ENCODE results near the gene CELF4. TPM values are rescaled to one million over a fixed set of nuclear protein-coding genes. Genes with fewer than 3 reads are reported as not detected.

CELF4 gene
- total RNA-seq, 2 experiments from 2014 or later, result not detected

GRCh38 chr18:37254236-37254754 is 311.3 kb downstream of the CELF4 start:
- ChIA-PET CTCF (no interaction called here), POLR2A (no interaction called here)

- CTCF ChIA-PET, result no interaction called here
- POLR2A ChIA-PET, result no interaction called here
Measured at GRCh38 chr18:37253394-37254235, 312.0 kb downstream of the CELF4 start.

- ChIA-PET CTCF (no interaction called here), POLR2A (no interaction called here)
Measured at GRCh38 chr18:37252854-37253393, 312.7 kb downstream of the CELF4 start.

- CTCF ChIA-PET, result no interaction called here
- POLR2A ChIA-PET, result no interaction called here
Measured at GRCh38 chr18:37252342-37252741, 313.3 kb downstream of the CELF4 start.

- ChIA-PET CTCF (no interaction called here), POLR2A (no interaction called here)
Measured at GRCh38 chr18:37251679-37252078, 313.9 kb downstream of the CELF4 start.

GRCh38 chr18:37249895-37250618 is 315.5 kb downstream of the CELF4 start:
- ChIA-PET CTCF (no interaction called here), POLR2A (no interaction called here)

- CTCF ChIA-PET, result no interaction called here
- POLR2A ChIA-PET, result no interaction called here
Measured at GRCh38 chr18:37249171-37249886, 316.3 kb downstream of the CELF4 start.

- ChIA-PET CTCF (no interaction called here), POLR2A (no interaction called here)
Measured at GRCh38 chr18:37248281-37248680, 317.3 kb downstream of the CELF4 start.

- CTCF ChIA-PET, result no interaction called here
- POLR2A ChIA-PET, result no interaction called here
Measured at GRCh38 chr18:37247497-37248161, 318.0 kb downstream of the CELF4 start.

- CTCF ChIA-PET, result no interaction called here
- POLR2A ChIA-PET, result no interaction called here
Measured at GRCh38 chr18:37246779-37247340, 318.7 kb downstream of the CELF4 start.

GRCh38 chr18:37244618-37245017 is 321.0 kb downstream of the CELF4 start:
- CTCF ChIA-PET, result no interaction called here
- POLR2A ChIA-PET, result no interaction called here

GRCh38 chr18:37243741-37244140 is 321.9 kb downstream of the CELF4 start:
- ChIA-PET CTCF (no interaction called here), POLR2A (no interaction called here)

GRCh38 chr18:37242826-37243560 is 322.6 kb downstream of the CELF4 start:
- ChIA-PET POLR2A (no interaction called here), CTCF (no interaction called here)

- ChIA-PET POLR2A (no interaction called here), CTCF (no interaction called here)
Measured at GRCh38 chr18:37242091-37242490, 323.5 kb downstream of the CELF4 start.

GRCh38 chr18:37238282-37239108 is 327.1 kb downstream of the CELF4 start:
- CTCF ChIA-PET, result no interaction called here

GRCh38 chr18:37235583-37235982 is 330.0 kb downstream of the CELF4 start:
- POLR2A ChIA-PET, result no interaction called here
- CTCF ChIA-PET, result no interaction called here

More at GRCh38 chr18:37238282-37239108, 327.1 kb downstream of the CELF4 start:
- POLR2A ChIA-PET, result no interaction called here

- CTCF ChIA-PET, result no interaction called here
- POLR2A ChIA-PET, result no interaction called here
Measured at GRCh38 chr18:37231251-37231650, 334.3 kb downstream of the CELF4 start.

GRCh38 chr18:37230768-37231167 is 334.8 kb downstream of the CELF4 start:
- ChIA-PET POLR2A (no interaction called here), CTCF (no interaction called here)

Measured in activated CD8-positive, alpha-beta memory T cell treated with anti-CD3 and anti-CD28 coated beads for 36 hours (primary cell).